T-helper 2 cell (primary cell): ENCODE data around the gene DISP2.

Source experiments
- DNase-seq, 5 experiments: peaks; one replicate each; pipeline versions ENCODE4 v3.0.0 to v3.0.0-alpha.2; 2012 to 2022

Gene DISP2

GRCh38 chr15:40424483-40425115 lies 66.6 kb downstream of the DISP2 start:
- no peak for DNase-seq

GRCh38 chr15:40425681-40426080 lies 67.7 kb downstream of the DISP2 start:
- DNase-seq = no peak

GRCh38 chr15:40427188-40427587 lies 69.2 kb downstream of the DISP2 start:
- DNase-seq = no peak

GRCh38 chr15:40428185-40428584 lies 70.2 kb downstream of the DISP2 start:
- DNase-seq = no peak
